IMR-90 (cell line): ENCODE results near the gene RSF1. TPM values are rescaled to one million over a fixed set of nuclear protein-coding genes. Genes with fewer than 3 reads are reported as not detected.

Experiments
- ATAC-seq: fragments of 200-7000 bp; cut with Tn5 transposase; 2 replicates; pipeline ENCODE4 v1.9.1; 2020; ENCODE audit warnings: low read depth, mild to moderate bottlenecking, moderate library complexity
- BruUV-seq: library from RNA; stranded (reverse); fragments of 400-500 nt; replicated peaks from 2 replicates; lab custom pipeline; 2021; lab: Mats Ljungman, UMichigan
- CTCF ChIA-PET: fragments of 300-600 bp; formaldehyde crosslinking; extraction: SDS; loops from one replicate; lab custom pipeline; 2021; ENCODE audit warnings: antibody characterized with exemption; lab: Yijun Ruan, JAX
- POLR2A ChIA-PET: fragments of 300-600 bp; sonication (Branson Sonifier 250); formaldehyde crosslinking; loops from one replicate; lab custom pipeline; 2022; ENCODE audit warnings: antibody characterized with exemption; ENCODE audit not compliant: unreplicated experiment; lab: Charles Lee
- DNase-seq: peaks from one replicate; pipeline ENCODE4 v3.0.0; 2013
- H2AFZ ChIP-seq: replicated peaks from 2 replicates; pipeline ENCODE3; 2013; ENCODE audit warnings: low read length, mild to moderate bottlenecking; ENCODE audit not compliant: poor library complexity
- H2AK5ac ChIP-seq: 2 replicates; pipeline ENCODE4 v1.6.1; 2013; ENCODE audit warnings: low read depth, low read length, inconsistent platforms
- H2AK9ac ChIP-seq: replicated peaks from 2 replicates; pipeline ENCODE3; 2013; ENCODE audit warnings: mild to moderate bottlenecking, low read depth, low read length, moderate library complexity; ENCODE audit not compliant: poor library complexity
- H2BK120ac ChIP-seq: 2 replicates; pipeline ENCODE4 v1.6.1; 2013; ENCODE audit warnings: low read depth, low read length, inconsistent platforms
- H2BK15ac ChIP-seq: 3 replicates; pipeline ENCODE4 v1.6.1; 2013; ENCODE audit warnings: low read depth, low read length, inconsistent platforms
- H2BK20ac ChIP-seq: 2 replicates; pipeline ENCODE4 v1.6.1; 2013; ENCODE audit warnings: low read depth, mild to moderate bottlenecking, inconsistent platforms, low read length, moderate library complexity
- H2BK5ac ChIP-seq: 2 replicates; pipeline ENCODE4 v1.6.1; 2013; ENCODE audit warnings: mild to moderate bottlenecking, low read depth, low read length, inconsistent platforms; ENCODE audit not compliant: poor library complexity, severe bottlenecking
- H3K14ac ChIP-seq: replicated peaks from 2 replicates; pipeline ENCODE4 v1.6.1; 2013; ENCODE audit warnings: low read depth, low read length, inconsistent platforms
- H3K18ac ChIP-seq: 2 replicates; pipeline ENCODE4 v1.6.1; 2013; ENCODE audit warnings: low read depth, low read length, control low read depth
- H3K23ac ChIP-seq: 2 replicates; pipeline ENCODE4 v1.6.1; 2013; ENCODE audit warnings: low read depth, low read length, inconsistent platforms
- H3K27ac ChIP-seq: 2 replicates; pipeline ENCODE4 v1.5.1; 2013; ENCODE audit warnings: mild to moderate bottlenecking, control low read depth, low read length; ENCODE audit not compliant: insufficient read depth
- H3K27me3 ChIP-seq: 2 replicates; pipeline ENCODE4 v1.6.1; 2013; ENCODE audit warnings: low read length; ENCODE audit not compliant: control insufficient read depth, insufficient read depth
- H3K36me3 ChIP-seq: 2 replicates; pipeline ENCODE4 v1.6.1; 2013; ENCODE audit warnings: low read length, mixed read lengths; ENCODE audit not compliant: control insufficient read depth, insufficient read depth
- H3K4ac ChIP-seq: 2 replicates; pipeline ENCODE4 v1.6.1; 2013; ENCODE audit warnings: low read depth, low read length, inconsistent platforms
- H3K4me1 ChIP-seq: 2 replicates; pipeline ENCODE4 v1.6.1; 2013; ENCODE audit warnings: low read length, mixed read lengths; ENCODE audit not compliant: control insufficient read depth, insufficient read depth
- H3K4me2 ChIP-seq: 2 replicates; pipeline ENCODE4 v1.6.1; 2013; ENCODE audit warnings: low read depth, mild to moderate bottlenecking, control low read depth, low read length, moderate library complexity
- H3K4me3 ChIP-seq: 2 replicates; pipeline ENCODE4 v1.5.1; 2013; ENCODE audit warnings: low read depth, mild to moderate bottlenecking, control low read depth, low read length, moderate library complexity; ENCODE audit not compliant: insufficient read depth
- H3K56ac ChIP-seq: 2 replicates; pipeline ENCODE4 v1.6.1; 2013; ENCODE audit warnings: low read length, inconsistent platforms; ENCODE audit not compliant: insufficient read depth; ENCODE audit errors: extremely low read depth
- H3K79me1 ChIP-seq, 2 experiments: 2 replicates each; pipeline ENCODE4 v1.6.1; 2013; ENCODE audit warnings: low read length in 2 of 2, inconsistent platforms in 1 of 2, low read depth in 1 of 2
- H3K9ac ChIP-seq: 2 replicates; pipeline ENCODE4 v1.6.1; 2013; ENCODE audit warnings: low read depth, low read length, control low read depth
- H3K9me1 ChIP-seq: 2 replicates; pipeline ENCODE4 v1.6.1; 2013; ENCODE audit warnings: low read length, inconsistent platforms; ENCODE audit not compliant: insufficient read depth
- H3K9me3 ChIP-seq: 2 replicates; pipeline ENCODE4 v1.6.1; 2013; ENCODE audit warnings: low read length; ENCODE audit not compliant: control insufficient read depth, insufficient read depth
- H4K20me1 ChIP-seq: 2 replicates; pipeline ENCODE4 v1.6.1; 2013; ENCODE audit warnings: low read length, inconsistent platforms; ENCODE audit not compliant: insufficient read depth
- H4K5ac ChIP-seq: 2 replicates; pipeline ENCODE4 v1.6.1; 2013; ENCODE audit warnings: mild to moderate bottlenecking, low read depth, low read length, control low read depth
- H4K8ac ChIP-seq, 2 experiments: 2 replicates each; pipeline ENCODE4 v1.6.1; 2013; ENCODE audit warnings: low read depth in 2 of 2, low read length in 2 of 2, control low read depth in 1 of 2, inconsistent platforms in 1 of 2
- H4K91ac ChIP-seq: 2 replicates; pipeline ENCODE4 v1.6.1; 2013; ENCODE audit warnings: low read depth, low read length, inconsistent platforms; ENCODE audit not compliant: insufficient read depth
- CEBPB ChIP-seq: IDR thresholded peaks from 2 replicates; pipeline ENCODE4 v1.6.1; 2012; ENCODE audit warnings: low read depth, low read length, improper control_type of control experiment
- MAFK ChIP-seq: IDR thresholded peaks from 2 replicates; pipeline ENCODE4 v1.6.1; 2012; ENCODE audit warnings: low read depth, low read length, improper control_type of control experiment
- RFX5 ChIP-seq: IDR thresholded peaks from 2 replicates; pipeline ENCODE4 v1.8.0; 2012; ENCODE audit warnings: low read depth, mild to moderate bottlenecking, low read length, moderate library complexity
- dilution Hi-C: fragments of 300-500 bp; cut with HindIII; formaldehyde crosslinking; loops from one replicate; pipeline ENCODE4 v1.14.3; 2018; ENCODE audit warnings: low sequenced_read_pairs; ENCODE audit not compliant: unreplicated experiment
- in situ Hi-C: fragments of 300-500 bp; cut with MboI; formaldehyde crosslinking; loops from 3 replicates; pipeline ENCODE4 v1.14.3; 2019; ENCODE audit warnings: low sequenced_read_pairs, inconsistent platforms, mixed read lengths
- intact Hi-C: fragments of 100-400 bp; cut with micrococcal nuclease; formaldehyde crosslinking; loops from 2 replicates; pipeline ENCODE4 v1.10.0; 2022
- polyA plus RNA-seq, 3 experiments: library from polyadenylated mRNA; depleted of rRNA; stranded (reverse); fragments of >200 nt; gene quantifications; 2 replicates each; pipeline ENCODE4 v1.2.3, GENCODE V29; 2012; ENCODE audit warnings: low replicate concordance in 1 of 3
- total RNA-seq: library from RNA; depleted of rRNA; stranded (reverse); fragments of >200 nt; gene quantifications from 2 replicates; pipeline ENCODE4 v1.2.3, GENCODE V29; 2012

The RSF1 gene
- total and polyA plus RNA-seq, 2 of the 4 experiments (the other 2 are of a cell fraction): 13.9 to 18.5 TPM

DNA sequence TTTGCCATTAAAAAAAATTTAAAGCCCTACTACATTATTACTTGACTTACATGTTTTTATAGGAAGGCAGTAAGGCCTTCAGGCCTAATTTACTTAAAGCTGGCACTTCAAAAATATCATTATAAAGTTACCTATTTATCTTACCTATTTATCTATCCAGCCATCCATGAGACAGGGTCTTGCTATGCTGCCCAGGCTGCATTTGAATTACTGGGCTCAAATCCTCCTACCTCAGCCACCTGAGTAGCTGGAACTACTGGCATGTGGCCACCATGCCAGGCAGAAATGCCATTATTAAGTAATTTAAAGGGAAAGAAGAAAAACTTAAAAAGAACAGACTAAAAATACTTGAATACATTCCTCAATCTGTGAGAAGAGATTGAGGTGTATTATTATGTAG, 122.7 kb downstream of the RSF1 start:
- Histone ChIP-seq H3K4me2 (no peak overlapping the region), H4K8ac (no peak overlapping the region), H3K9ac (no peak overlapping the region), H3K27me3 (no peaks in the 10 kb centered on the region), H3K56ac (no peak overlapping the region), H3K27ac (no peak overlapping the region), H3K4me3 (no peak overlapping the region), H2BK20ac (no peak overlapping the region), H3K14ac (no peak overlapping the region), H2AFZ (no peak overlapping the region), H4K91ac (no peak overlapping the region), H2AK5ac (no peak overlapping the region), H2AK9ac (no peak overlapping the region), H3K36me3 (peaks cover 18% of the 10 kb centered on the region), H2BK5ac (no peak overlapping the region), H3K9me1 (no peaks in the 10 kb centered on the region), H3K9me3 (no peaks in the 10 kb centered on the region), H2BK15ac (no peak overlapping the region), H3K23ac (no peak overlapping the region), H3K79me1 (peaks cover 4 to 6% of the 10 kb centered on the region in 2 experiments; a peak in 2 of 4 replicates), H4K5ac (no peak overlapping the region), H3K4me1 (no peaks in the 10 kb centered on the region), H2BK120ac (no peak overlapping the region), H3K4ac (no peak overlapping the region), H3K18ac (no peak overlapping the region), H4K20me1 (no peaks in the 10 kb centered on the region)
- in situ Hi-C loops (no loop called here), dilution Hi-C loops (no loop called here), intact Hi-C loops (no loop called here)
- ChIA-PET POLR2A (no interaction called here), CTCF (no interaction called here)
- TF ChIP-seq RFX5: no peak
- TF ChIP-seq CEBPB: no peak
- no peak for TF ChIP-seq MAFK
- BruUV-seq: no TSS peak
- DNase-seq: no peak
- ATAC-seq: no peak
